Effector CD4-positive, alpha-beta T cell (primary cell): ENCODE results near the gene LRRC36.
"Not testable (repeated sequence)": the region's sequence is repeated elsewhere in the genome, so short reads cannot be mapped to it uniquely, and the experiment has no call there.

ENCODE experiments used
- DNase-seq: peaks from one replicate; pipeline ENCODE4 v3.0.0-alpha.2; 2020

LRRC36 gene

GRCh38 chr16:67406111-67406971 is 79.7 kb downstream of the LRRC36 start:
- no peak for DNase-seq

- no peak for DNase-seq
Measured at GRCh38 chr16:67407176-67407787, 80.7 kb downstream of the LRRC36 start.

GRCh38 chr16:67407788-67408452 is 81.3 kb downstream of the LRRC36 start:
- DNase-seq: no peak

- DNase-seq: no peak
Measured at GRCh38 chr16:67409631-67410030, 83.0 kb downstream of the LRRC36 start.

- no peak for DNase-seq
Measured at GRCh38 chr16:67411339-67411738, 84.7 kb downstream of the LRRC36 start.

GRCh38 chr16:67412294-67412693 is 85.7 kb downstream of the LRRC36 start:
- no peak for DNase-seq

- no peak for DNase-seq
Measured at GRCh38 chr16:67413978-67414911, 87.6 kb downstream of the LRRC36 start.

- not testable (repeated sequence) for DNase-seq
Measured at GRCh38 chr16:67415421-67415820, 88.8 kb downstream of the LRRC36 start.

- DNase-seq: no peak
Measured at GRCh38 chr16:67415872-67416793, 89.5 kb downstream of the LRRC36 start, which contains the start of gene ZDHHC1. ZDHHC1 (minus strand) TSS chr16:67416477; CDS start chr16:67407775, 8,702 bp downstream.

GRCh38 chr16:67417333-67418061 is 90.9 kb downstream of the LRRC36 start:
- no peak for DNase-seq

- no peak for DNase-seq
Measured at GRCh38 chr16:67419502-67419901, 92.9 kb downstream of the LRRC36 start.

- no peak for DNase-seq
Measured at GRCh38 chr16:67419931-67420330, 93.3 kb downstream of the LRRC36 start.

GRCh38 chr16:67421030-67421429 is 94.4 kb downstream of the LRRC36 start:
- DNase-seq: no peak

- no peak for DNase-seq
Measured at GRCh38 chr16:67423015-67423414, 96.4 kb downstream of the LRRC36 start.

GRCh38 chr16:67423611-67424260 is 97.1 kb downstream of the LRRC36 start:
- no peak for DNase-seq

- no peak for DNase-seq
Measured at GRCh38 chr16:67424261-67424615, 97.6 kb downstream of the LRRC36 start.

- DNase-seq: no peak
Measured at GRCh38 chr16:67425061-67425460, 98.4 kb downstream of the LRRC36 start.

- no peak for DNase-seq
Measured at GRCh38 chr16:67425580-67425979, 99.0 kb downstream of the LRRC36 start.

- DNase-seq: no peak
Measured at GRCh38 chr16:67426022-67426421, 99.4 kb downstream of the LRRC36 start.

- no peak for DNase-seq
Measured at GRCh38 chr16:67426950-67427349, 100.3 kb downstream of the LRRC36 start.
